T-helper 2 cell treated with Interferon-gamma antibody and Interleukin-4, amounts not matched to agents 5 μg/mL and 100 μg/mL, for 36 hours (primary cell): Measurements from ENCODE around the gene PALLD.

Experiments
- DNase-seq: peaks from one replicate; pipeline ENCODE4 v3.0.0; 2021; ENCODE audit warnings: low spot score
- H3K27ac Mint-ChIP-seq: one replicate; pipeline ENCODE4 v1.8.0; 2021; ENCODE audit warnings: mild to moderate bottlenecking, mixed read lengths
- H3K27me3 Mint-ChIP-seq: one replicate; pipeline ENCODE4 v1.8.0; 2021; ENCODE audit warnings: low read depth, mixed read lengths
- H3K36me3 Mint-ChIP-seq: one replicate; pipeline ENCODE4 v1.8.0; 2021; ENCODE audit warnings: low read depth, mixed read lengths
- H3K4me1 Mint-ChIP-seq: one replicate; pipeline ENCODE4 v1.8.0; 2021; ENCODE audit warnings: low read depth, mixed read lengths
- H3K4me3 Mint-ChIP-seq: one replicate; pipeline ENCODE4 v1.8.0; 2022; ENCODE audit warnings: mild to moderate bottlenecking, moderate library complexity, mixed read lengths
- H3K9me3 Mint-ChIP-seq: one replicate; pipeline ENCODE4 v1.8.0; 2021; ENCODE audit warnings: mixed read lengths

PALLD gene

GRCh38 chr4:168643796-168644159 is 146.9 kb downstream of the PALLD start:
- H3K27me3 Mint-ChIP-seq, result peaks cover 4% of the 10 kb centered on the region
- H3K4me1 Mint-ChIP-seq, result no peaks in the 10 kb centered on the region
- H3K36me3 Mint-ChIP-seq, result no peaks in the 10 kb centered on the region
- H3K4me3 Mint-ChIP-seq, result no peak overlapping the region
- H3K27ac Mint-ChIP-seq, result no peak overlapping the region
- no peaks in the 10 kb centered on the region for H3K9me3 Mint-ChIP-seq
- DNase-seq, result no peak

- Mint-ChIP-seq H3K4me1 (no peaks in the 10 kb centered on the region), H3K36me3 (no peaks in the 10 kb centered on the region), H3K27ac (no peak overlapping the region), H3K4me3 (no peak overlapping the region), H3K9me3 (no peaks in the 10 kb centered on the region), H3K27me3 (peaks cover 10% of the 10 kb centered on the region)
- no peak for DNase-seq
Observed at GRCh38 chr4:168646001-168646768, 149.3 kb downstream of the PALLD start.

DNA sequence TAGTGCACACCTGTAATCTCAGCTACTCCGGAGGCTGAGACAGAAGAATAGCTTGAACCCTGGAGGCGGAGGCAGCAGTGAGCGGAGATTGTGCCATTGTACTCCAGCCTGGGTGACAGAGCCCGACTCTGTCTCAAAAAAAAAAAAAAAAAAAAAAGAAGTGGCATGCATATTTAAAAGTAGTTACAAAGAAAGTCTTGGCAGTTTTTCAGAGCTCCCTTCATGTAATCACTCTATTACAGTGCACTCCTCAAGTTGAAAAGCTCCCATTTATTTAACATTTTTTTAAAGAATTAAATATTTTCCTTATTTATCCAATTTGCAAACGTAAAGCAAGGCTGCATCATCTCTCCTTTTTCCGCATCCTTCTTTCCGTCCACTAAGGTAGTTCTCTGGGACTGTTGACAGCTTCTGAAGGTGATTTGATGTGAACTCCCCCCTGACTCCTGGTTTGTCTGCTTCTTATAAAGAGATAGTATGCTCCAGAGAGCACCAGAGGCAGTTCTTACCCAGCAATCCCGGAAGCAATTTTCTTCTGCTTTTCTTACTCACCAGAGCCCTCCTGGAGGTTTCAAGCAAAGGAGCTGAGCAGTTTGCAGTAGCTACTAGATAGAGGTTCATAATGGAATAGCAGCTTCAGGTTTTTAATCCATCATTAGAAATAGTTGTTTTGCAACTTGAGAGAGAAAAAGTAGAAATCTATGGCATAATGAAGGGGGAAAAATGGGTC is 151.0 kb downstream of the PALLD start:
- no peaks in the 10 kb centered on the region for H3K9me3 Mint-ChIP-seq
- no peak overlapping the region for H3K27ac Mint-ChIP-seq
- no peak overlapping the region for H3K4me3 Mint-ChIP-seq
- H3K36me3 Mint-ChIP-seq, result no peaks in the 10 kb centered on the region
- H3K27me3 Mint-ChIP-seq, result peaks cover 14% of the 10 kb centered on the region
- H3K4me1 Mint-ChIP-seq, result no peaks in the 10 kb centered on the region
- no peak for DNase-seq

DNA sequence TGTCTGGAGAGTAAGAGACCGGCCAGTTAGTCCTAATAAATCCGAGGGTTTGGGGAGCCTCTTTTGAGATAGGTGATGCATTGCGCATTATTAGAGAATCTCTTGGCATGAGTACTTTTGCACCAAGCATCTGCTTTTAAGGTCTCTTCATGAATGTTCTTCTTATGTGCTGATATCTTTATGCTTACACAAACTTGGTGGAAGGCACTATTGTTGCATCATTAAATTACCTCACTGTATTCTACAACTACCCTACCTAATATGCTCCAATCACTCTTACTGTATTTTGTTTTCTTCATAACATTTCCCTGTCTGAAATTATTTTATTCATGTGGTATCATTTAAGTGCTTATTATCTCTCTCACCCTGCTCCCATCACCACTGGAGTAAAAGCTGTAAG is 151.6 kb downstream of the PALLD start:
- no peaks in the 10 kb centered on the region for H3K36me3 Mint-ChIP-seq
- H3K27me3 Mint-ChIP-seq, result peaks cover 14% of the 10 kb centered on the region
- no peak for DNase-seq
- no peak overlapping the region for H3K27ac Mint-ChIP-seq
- H3K9me3 Mint-ChIP-seq, result no peaks in the 10 kb centered on the region
- no peaks in the 10 kb centered on the region for H3K4me1 Mint-ChIP-seq
- no peak overlapping the region for H3K4me3 Mint-ChIP-seq

GRCh38 chr4:168648929-168649328 is 152.1 kb downstream of the PALLD start:
- H3K4me1 Mint-ChIP-seq, result no peaks in the 10 kb centered on the region
- no peak overlapping the region for H3K4me3 Mint-ChIP-seq
- no peak for DNase-seq
- no peaks in the 10 kb centered on the region for H3K36me3 Mint-ChIP-seq
- H3K27ac Mint-ChIP-seq, result no peak overlapping the region
- peaks cover 16% of the 10 kb centered on the region for H3K27me3 Mint-ChIP-seq
- no peaks in the 10 kb centered on the region for H3K9me3 Mint-ChIP-seq

DNA sequence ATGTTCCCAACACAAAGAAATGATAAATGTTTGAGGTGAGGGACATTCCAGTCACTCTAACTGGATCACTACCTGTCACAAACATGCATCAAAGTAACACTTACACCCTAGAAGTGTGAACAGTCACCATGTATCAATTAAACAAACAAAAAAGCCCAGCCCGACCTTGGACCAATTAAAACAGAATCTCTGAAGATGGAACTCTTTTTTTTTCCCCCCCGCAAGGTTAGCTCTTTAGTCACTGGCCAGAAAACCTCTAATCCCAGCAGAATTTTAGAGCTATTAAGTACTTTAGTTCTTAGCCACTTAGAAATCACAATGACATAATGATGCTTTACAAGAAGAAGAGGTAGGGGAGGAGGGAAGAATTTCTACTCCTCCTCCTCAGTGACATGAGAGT is 154.5 kb downstream of the PALLD start:
- H3K4me1 Mint-ChIP-seq, result peaks cover 2% of the 10 kb centered on the region
- H3K4me3 Mint-ChIP-seq, result no peak overlapping the region
- H3K27ac Mint-ChIP-seq, result no peak overlapping the region
- DNase-seq, result no peak
- H3K9me3 Mint-ChIP-seq, result no peaks in the 10 kb centered on the region
- peaks cover 30% of the 10 kb centered on the region for H3K27me3 Mint-ChIP-seq
- H3K36me3 Mint-ChIP-seq, result no peaks in the 10 kb centered on the region

GRCh38 chr4:168651864-168652263 is 155.0 kb downstream of the PALLD start:
- no peak overlapping the region for H3K27ac Mint-ChIP-seq
- H3K9me3 Mint-ChIP-seq, result no peaks in the 10 kb centered on the region
- no peak for DNase-seq
- H3K4me1 Mint-ChIP-seq, result peaks cover 2% of the 10 kb centered on the region
- peaks cover 30% of the 10 kb centered on the region for H3K27me3 Mint-ChIP-seq
- no peaks in the 10 kb centered on the region for H3K36me3 Mint-ChIP-seq
- no peak overlapping the region for H3K4me3 Mint-ChIP-seq

DNA sequence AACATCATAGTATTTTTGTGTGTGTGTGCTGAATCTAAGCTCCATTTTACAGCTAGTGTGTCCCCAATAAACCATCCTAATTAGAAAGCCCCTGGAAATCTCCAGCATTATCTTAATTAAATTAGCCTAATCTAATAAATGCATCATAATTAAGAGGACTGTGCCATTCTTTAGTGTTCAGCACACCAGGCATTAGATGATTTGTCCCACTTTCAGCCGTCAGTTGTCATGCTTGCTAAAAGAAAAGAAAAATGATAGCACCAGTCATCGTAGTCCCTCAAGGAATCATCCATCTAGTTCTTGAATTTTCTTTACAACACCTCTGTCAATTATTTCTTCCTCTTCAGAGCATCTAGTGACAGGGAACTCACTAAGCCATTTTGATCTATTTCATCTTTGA is 155.9 kb downstream of the PALLD start:
- H3K36me3 Mint-ChIP-seq, result no peaks in the 10 kb centered on the region
- DNase-seq, result no peak
- H3K27me3 Mint-ChIP-seq, result peaks cover 30% of the 10 kb centered on the region
- H3K4me1 Mint-ChIP-seq, result peaks cover 2% of the 10 kb centered on the region
- no peak overlapping the region for H3K27ac Mint-ChIP-seq
- no peaks in the 10 kb centered on the region for H3K9me3 Mint-ChIP-seq
- no peak overlapping the region for H3K4me3 Mint-ChIP-seq

DNA sequence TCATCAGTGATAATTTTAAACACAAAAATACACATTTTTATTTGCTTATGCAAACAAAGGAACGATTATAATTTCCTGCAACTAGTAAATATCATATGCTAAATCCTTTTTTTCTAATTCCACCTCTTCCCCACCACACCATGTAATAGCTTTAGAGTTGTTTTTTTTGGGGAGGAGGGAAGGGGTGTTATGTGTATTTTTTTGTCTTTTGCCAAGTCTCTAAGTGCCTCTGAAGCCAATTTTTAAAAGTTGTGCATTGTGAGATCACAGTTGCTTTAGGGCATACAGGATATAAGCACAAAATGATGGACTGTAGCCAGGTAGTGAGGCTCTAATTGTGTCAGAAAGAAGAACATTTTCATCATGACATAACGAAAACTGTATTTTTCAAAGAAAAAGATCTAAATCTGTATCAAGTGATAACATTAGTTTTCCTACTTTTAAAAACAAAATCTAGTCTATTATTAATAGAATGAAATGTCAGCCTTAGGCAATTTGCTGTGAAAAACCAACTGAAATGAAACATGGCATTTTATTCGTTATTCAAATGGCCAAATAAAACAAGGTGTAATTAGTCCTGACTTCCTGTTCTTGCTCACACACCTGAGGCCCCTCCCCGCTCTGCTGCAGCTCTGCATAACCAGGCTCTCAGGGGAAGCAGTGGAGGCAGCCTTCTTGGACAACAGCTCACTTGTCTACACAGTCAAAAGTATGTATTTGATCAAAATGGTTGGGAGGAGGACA is 157.4 kb downstream of the PALLD start:
- no peak overlapping the region for H3K4me3 Mint-ChIP-seq
- no peaks in the 10 kb centered on the region for H3K36me3 Mint-ChIP-seq
- H3K9me3 Mint-ChIP-seq, result no peaks in the 10 kb centered on the region
- peaks cover 31% of the 10 kb centered on the region for H3K27me3 Mint-ChIP-seq
- no peak overlapping the region for H3K27ac Mint-ChIP-seq
- DNase-seq, result no peak
- peaks cover 2% of the 10 kb centered on the region for H3K4me1 Mint-ChIP-seq

GRCh38 chr4:168654848-168655174 is 158.0 kb downstream of the PALLD start:
- Mint-ChIP-seq H3K27ac (no peak overlapping the region), H3K27me3 (peaks cover 32% of the 10 kb centered on the region), H3K4me3 (no peak overlapping the region), H3K36me3 (no peaks in the 10 kb centered on the region), H3K4me1 (peaks cover 2% of the 10 kb centered on the region), H3K9me3 (no peaks in the 10 kb centered on the region)
- no peak for DNase-seq

- no peaks in the 10 kb centered on the region for H3K36me3 Mint-ChIP-seq
- peaks cover 2% of the 10 kb centered on the region for H3K4me1 Mint-ChIP-seq
- H3K27me3 Mint-ChIP-seq, result peaks cover 31% of the 10 kb centered on the region
- H3K9me3 Mint-ChIP-seq, result no peaks in the 10 kb centered on the region
- H3K4me3 Mint-ChIP-seq, result no peak overlapping the region
- DNase-seq, result no peak
- no peak overlapping the region for H3K27ac Mint-ChIP-seq
Observed at GRCh38 chr4:168655182-168655581, 158.3 kb downstream of the PALLD start.

DNA sequence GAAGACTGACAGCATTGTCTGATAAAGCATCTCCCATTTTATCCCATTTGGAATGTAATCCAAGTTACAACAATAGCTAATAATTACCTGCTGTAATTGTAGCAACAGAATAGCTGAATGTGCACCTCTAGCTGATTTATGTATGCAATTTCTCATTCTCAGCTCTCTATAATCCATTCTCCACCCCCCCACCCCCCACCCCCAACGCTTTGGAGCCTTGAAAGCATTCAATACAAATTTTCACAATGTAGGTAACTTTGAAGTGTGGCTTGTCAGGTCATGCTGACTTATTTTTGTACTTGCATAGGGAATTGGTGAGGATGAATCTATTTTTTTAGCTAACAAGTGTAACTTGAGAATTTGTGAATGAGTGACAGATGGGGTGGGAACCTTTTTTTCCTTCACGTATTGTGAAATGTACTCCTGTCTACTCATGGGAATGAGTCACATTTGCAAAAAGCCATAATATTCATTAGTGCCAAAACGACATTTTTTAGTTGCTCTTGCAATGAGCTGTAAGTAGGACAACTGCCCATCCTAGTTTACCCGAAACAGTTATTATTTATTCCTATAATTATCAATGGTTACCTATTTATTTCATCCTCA is 159.3 kb downstream of the PALLD start:
- H3K9me3 Mint-ChIP-seq, result no peaks in the 10 kb centered on the region
- no peaks in the 10 kb centered on the region for H3K36me3 Mint-ChIP-seq
- peaks cover 26% of the 10 kb centered on the region for H3K27me3 Mint-ChIP-seq
- H3K27ac Mint-ChIP-seq, result no peak overlapping the region
- peaks cover 2% of the 10 kb centered on the region for H3K4me1 Mint-ChIP-seq
- H3K4me3 Mint-ChIP-seq, result no peak overlapping the region
- DNase-seq, result no peak

- H3K4me1 Mint-ChIP-seq, result peaks cover 2% of the 10 kb centered on the region
- no peak for DNase-seq
- H3K27me3 Mint-ChIP-seq, result peaks cover 22% of the 10 kb centered on the region
- no peaks in the 10 kb centered on the region for H3K9me3 Mint-ChIP-seq
- no peak overlapping the region for H3K27ac Mint-ChIP-seq
- H3K36me3 Mint-ChIP-seq, result no peaks in the 10 kb centered on the region
- H3K4me3 Mint-ChIP-seq, result no peak overlapping the region
Observed at GRCh38 chr4:168656946-168657473, 160.2 kb downstream of the PALLD start.

DNA sequence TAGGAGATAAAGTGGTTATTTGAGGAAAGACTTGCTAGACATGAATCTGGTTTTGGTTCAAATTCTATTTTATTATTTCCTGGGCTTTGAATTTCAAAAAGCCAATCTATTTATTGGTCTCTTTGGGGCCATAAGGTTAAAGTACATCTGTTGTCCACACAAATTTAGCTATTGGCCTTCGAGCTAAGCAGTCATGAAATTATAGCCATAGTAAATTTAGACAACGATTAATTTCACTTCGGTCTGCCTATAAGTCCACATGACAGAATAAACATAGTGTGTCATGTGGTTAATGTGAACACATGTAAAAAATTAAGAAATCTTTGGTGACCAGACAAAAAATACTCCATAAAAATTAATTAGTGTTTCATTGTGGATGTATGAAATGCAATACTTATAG is 161.9 kb downstream of the PALLD start:
- no peaks in the 10 kb centered on the region for H3K9me3 Mint-ChIP-seq
- H3K27me3 Mint-ChIP-seq, result peaks cover 16% of the 10 kb centered on the region
- peaks cover 2% of the 10 kb centered on the region for H3K4me1 Mint-ChIP-seq
- no peak overlapping the region for H3K27ac Mint-ChIP-seq
- H3K36me3 Mint-ChIP-seq, result no peaks in the 10 kb centered on the region
- H3K4me3 Mint-ChIP-seq, result no peak overlapping the region
- DNase-seq, result no peak
